K562 (cell line): ENCODE data around the gene MRPL37. TPM values are rescaled to one million over a fixed set of nuclear protein-coding genes. Genes with fewer than 3 reads are reported as not detected.

ENCODE experiments used
- ATAC-seq: fragments of 200-7000 bp; cut with Tn5 transposase; 3 replicates; pipeline ENCODE4 v1.9.1; 2020; ENCODE audit warnings: moderate library complexity
- BruUV-seq: library from RNA; stranded (reverse); fragments of 400-500 nt; replicated peaks from 2 replicates; lab custom pipeline; 2021; lab: Mats Ljungman, UMichigan
- CTCF ChIA-PET: fragments of 300-600 bp; formaldehyde crosslinking; extraction: SDS; loops from one replicate; lab custom pipeline; 2021; ENCODE audit warnings: low intra/inter-chr PET ratio; lab: Yijun Ruan, JAX
- POLR2A ChIA-PET: fragments of 300-600, 350-650 bp; sonication (Branson Sonifier 250); formaldehyde crosslinking; extraction: SDS; loops from one replicate; lab custom pipeline; 2021; ENCODE audit warnings: antibody characterized with exemption, inconsistent platforms; lab: Yijun Ruan, JAX
- DNase-seq, 4 experiments: peaks; one replicate each; pipeline versions ENCODE4 v3.0.0 to v3.0.0-alpha.2; 2011 to 2018; ENCODE audit warnings: low spot score in 3 of 4, mixed read lengths in 3 of 4; ENCODE audit errors: extremely low read depth in 1 of 4
- FAIRE-seq: peaks from 2 replicates; lab custom pipeline; 2011; peaks lifted over from hg19 to GRCh38; lab: Jason Lieb, UNC
- H2AFZ ChIP-seq: 2 replicates; pipeline ENCODE4 v1.6.0; 2011; ENCODE audit warnings: low read depth, low read length, control low read depth, inconsistent platforms
- H3K27ac ChIP-seq: fragments of 200-600 bp; 3 replicates; pipeline ENCODE4 v1.8.0; 2011; ENCODE audit warnings: low read depth, mild to moderate bottlenecking, control low read depth, inconsistent platforms, low read length, moderate library complexity, mixed read lengths; ENCODE audit errors: extremely low read depth
- H3K27me3 ChIP-seq, 2 experiments: fragments of 300-600 bp in 1 of 2; 2 replicates in 1 of 2; 3 replicates in 1 of 2; pipeline versions ENCODE4 v1.6.0 to v1.8.0; 2011; ENCODE audit warnings: inconsistent platforms in 2 of 2, low read length in 2 of 2, mild to moderate bottlenecking in 1 of 2, mixed read lengths in 1 of 2, moderate library complexity in 1 of 2; ENCODE audit not compliant: control insufficient read depth in 2 of 2, insufficient read depth in 2 of 2
- H3K36me3 ChIP-seq: fragments of 300-600 bp; 3 replicates; pipeline ENCODE4 v1.8.0; 2011; ENCODE audit warnings: mild to moderate bottlenecking, low read length, inconsistent platforms; ENCODE audit not compliant: control insufficient read depth, insufficient read depth
- H3K4me1 ChIP-seq, 2 experiments: fragments of 200-600 bp in 1 of 2; replicated peaks in 1 of 2; 2 replicates in 1 of 2; 3 replicates in 1 of 2; pipeline versions ENCODE4 v1.5.1 to v1.8.0; 2011; ENCODE audit warnings: inconsistent platforms in 2 of 2, low read length in 2 of 2, mild to moderate bottlenecking in 1 of 2, mixed read lengths in 1 of 2, moderate library complexity in 1 of 2; ENCODE audit not compliant: control insufficient read depth in 2 of 2, insufficient read depth in 2 of 2
- H3K4me2 ChIP-seq: 2 replicates; pipeline ENCODE4 v1.6.1; 2011; ENCODE audit warnings: low read length, control low read depth, inconsistent platforms, mixed read lengths; ENCODE audit not compliant: insufficient read depth
- H3K4me3 ChIP-seq: fragments of 200-600 bp; sonication (generic), shearing (Covaris generic); 2 replicates; pipeline ENCODE4 v1.5.1; 2016; ENCODE audit warnings: control low read depth, inconsistent platforms
- H3K79me2 ChIP-seq: fragments of 200-600 bp; 3 replicates; pipeline ENCODE4 v1.8.0; 2011; ENCODE audit warnings: low read length, inconsistent platforms; ENCODE audit not compliant: control insufficient read depth, insufficient read depth
- H3K9ac ChIP-seq, 2 experiments: 2 replicates each; pipeline versions ENCODE4 v1.6.0 to v1.6.1; 2011; ENCODE audit warnings: low read depth in 2 of 2, low read length in 2 of 2, control low read depth in 1 of 2, inconsistent platforms in 1 of 2, mild to moderate bottlenecking in 1 of 2, mixed read lengths in 1 of 2; ENCODE audit not compliant: insufficient read depth in 1 of 2
- H3K9me1 ChIP-seq: one replicate; pipeline ENCODE4 v1.6.0; 2011; ENCODE audit warnings: inconsistent platforms, mild to moderate bottlenecking, low read length, moderate library complexity; ENCODE audit not compliant: control insufficient read depth, insufficient read depth
- H3K9me3 ChIP-seq: replicated peaks from 2 replicates; pipeline ENCODE4 v1.5.1; 2011; ENCODE audit warnings: low read depth, low read length, inconsistent platforms; ENCODE audit not compliant: control insufficient read depth, insufficient read depth
- H4K20me1 ChIP-seq: replicated peaks from 2 replicates; pipeline ENCODE4 v1.6.1; 2011; ENCODE audit warnings: low read length, inconsistent platforms, mixed read lengths; ENCODE audit not compliant: control insufficient read depth, insufficient read depth
- ARHGAP35 ChIP-seq: fragments of 450-650 bp; IDR thresholded peaks from 2 replicates; pipeline ENCODE4 v1.6.1; 2018; ENCODE audit not compliant: partially characterized antibody
- EWSR1 ChIP-seq: fragments of 450-650 bp; IDR thresholded peaks from 2 replicates; pipeline ENCODE4 v1.6.1; 2018; ENCODE audit warnings: borderline replicate concordance, mild to moderate bottlenecking, low read depth, moderate library complexity; ENCODE audit not compliant: partially characterized antibody
- FOXK1 ChIP-seq: sonication (generic); formaldehyde crosslinking; IDR thresholded peaks from 2 replicates; pipeline ENCODE4 v1.8.0; 2022; ENCODE audit warnings: missing genetic modification reagents, mild to moderate bottlenecking, borderline replicate concordance
- NR2C2 ChIP-seq, 2 experiments: fragments of 200-800 bp in 1 of 2; sonication (Bioruptor generic) in 1 of 2; sonication (generic) in 1 of 2; formaldehyde crosslinking in 1 of 2; IDR thresholded peaks; 2 replicates each; pipeline versions ENCODE4 v1.6.1 to v1.8.0; 2016 to 2022; ENCODE audit warnings: mild to moderate bottlenecking in 1 of 2, missing compliant biosample characterization in 1 of 2, missing genetic modification characterization in 1 of 2, missing genetic modification reagents in 1 of 2
- POLR2AphosphoS2 ChIP-seq: IDR thresholded peaks from 2 replicates; pipeline ENCODE4 v1.6.1; 2012; ENCODE audit warnings: low read length, improper control_type of control experiment
- POLR2G ChIP-seq: fragments of 200-400 bp; formaldehyde crosslinking; IDR thresholded peaks from 2 replicates; pipeline ENCODE4 v1.6.1; 2017; ENCODE audit warnings: low read depth, mild to moderate bottlenecking, antibody characterized with exemption, low read length, moderate library complexity
- PRMT5 ChIP-seq: sonication (generic); formaldehyde crosslinking; IDR thresholded peaks from 2 replicates; pipeline ENCODE4 v1.5.0; 2020; ENCODE audit warnings: missing genetic modification reagents
- RBM17 ChIP-seq: fragments of 200-400 bp; formaldehyde crosslinking; IDR thresholded peaks from 2 replicates; pipeline ENCODE4 v1.6.1; 2017; ENCODE audit warnings: low read depth, mild to moderate bottlenecking, low read length, borderline replicate concordance
- RBM22 ChIP-seq: fragments of 200-400 bp; formaldehyde crosslinking; IDR thresholded peaks from 2 replicates; pipeline ENCODE4 v1.6.1; 2018; ENCODE audit warnings: low read length, low read depth; ENCODE audit not compliant: poor library complexity, severe bottlenecking
- SIX5 ChIP-seq, 2 experiments: IDR thresholded peaks; 2 replicates each; pipeline ENCODE4 v1.6.1; 2011; ENCODE audit warnings: low read length in 2 of 2, borderline replicate concordance in 1 of 2, low read depth in 1 of 2, mild to moderate bottlenecking in 1 of 2, moderate library complexity in 1 of 2; ENCODE audit not compliant: insufficient read depth in 1 of 2
- WGBS: fragments of 100-300 bp; shearing (Covaris generic); methylation state at CpG from one replicate; pipeline ENCODE4 v1.1.6; 2016; ENCODE audit warnings: low coverage, mixed read lengths; ENCODE audit not compliant: insufficient coverage; ENCODE audit errors: missing lambda C conversion rate; 5-methylcytosine and 5-hydroxymethylcytosine counted together
- in situ Hi-C: fragments of 300-500 bp; cut with MboI; formaldehyde crosslinking; loops from 4 replicates; pipeline ENCODE4 v1.15.0; 2018; ENCODE audit warnings: inconsistent platforms, mixed read lengths
- intact Hi-C: fragments of 100-400 bp; cut with micrococcal nuclease; formaldehyde crosslinking; loops from 2 replicates; pipeline ENCODE4 v1.14.2; 2022
- polyA plus RNA-seq, 8 experiments: library from polyadenylated mRNA; depleted of rRNA in 4 of 8; stranded (reverse) in 5 of 8; unstranded in 3 of 8; fragments of >200 nt; fragmentation: Nextera tagmentation in 2 of 8; fragmentation: Illumina TruSeq in 1 of 8; extraction: Ambion mirVana in 2 of 8; extraction: Trizol in 1 of 8; gene quantifications; 2 replicates each; pipeline versions ENCODE4 v1.2.1 to v1.2.3, GENCODE V29; 2011 to 2014; ENCODE audit warnings: inconsistent platforms in 1 of 8, missing spikeins in 1 of 8
- total RNA-seq, 7 experiments: library from RNA; depleted of rRNA in 6 of 7; stranded (reverse); fragments of >200 nt in 6 of 7; fragmentation: Illumina TruSeq in 2 of 7; extraction: Trizol in 2 of 7; gene quantifications; 2 replicates each; pipeline versions ENCODE4 v1.2.1 to v1.2.3, GENCODE V29; 2011 to 2021; ENCODE audit warnings: low replicate concordance in 1 of 7
- TF ChIP-seq, protein P1 (sequence below): sonication (generic); formaldehyde crosslinking; IDR thresholded peaks from 2 replicates; pipeline ENCODE4 v1.8.0; 2022; ENCODE audit warnings: mild to moderate bottlenecking, missing genetic modification reagents
- TF ChIP-seq, protein P2 (sequence below): fragments of 450-650 bp; formaldehyde crosslinking; IDR thresholded peaks from 2 replicates; pipeline ENCODE4 v1.4.0; 2020; ENCODE audit warnings: mild to moderate bottlenecking, moderate library complexity

Gene MRPL37
- total and polyA plus RNA-seq, 9 of the 15 experiments (the other 6 are each of a cell fraction or from before 2014, with no cell fraction given) = 52.2 to 303 (median 180) TPM

DNA sequence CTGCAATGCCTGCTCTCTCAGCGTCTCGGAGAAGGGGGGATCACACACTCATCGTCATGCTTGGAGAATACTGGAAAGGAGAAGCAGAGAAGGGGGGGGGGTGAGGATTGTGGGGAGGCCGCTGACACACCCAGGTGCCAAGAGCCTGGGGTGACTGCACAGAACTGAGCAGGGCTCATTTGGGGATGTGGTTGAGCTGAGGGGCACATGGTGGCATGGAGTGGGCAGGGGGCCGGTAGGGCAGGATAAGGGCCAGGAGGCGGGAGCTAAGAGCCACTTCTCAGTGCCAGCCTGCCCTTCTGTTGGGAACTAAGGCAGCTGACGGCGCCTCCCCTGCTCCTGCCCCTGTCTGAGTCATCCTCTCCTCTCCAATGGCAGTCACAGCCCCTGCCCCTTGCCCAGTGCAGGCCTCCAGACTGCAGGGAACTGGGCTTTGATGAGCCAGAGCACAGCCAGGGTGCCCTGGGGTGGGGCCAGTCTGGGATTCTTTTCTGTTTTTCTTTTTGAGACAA lies 27.2 kb downstream of the MRPL37 start:
- Histone ChIP-seq H3K9me3 (no peaks in the 10 kb centered on the region), H3K9me1 (no peaks in the 10 kb centered on the region), H3K4me3 (no peak overlapping the region), H3K79me2 (no peaks in the 10 kb centered on the region), H3K4me1 (peaks cover 27 to 41% of the 10 kb centered on the region in 2 experiments), H3K9ac (no peak overlapping the region), H3K27ac (no peak overlapping the region), H3K36me3 (peaks cover 48% of the 10 kb centered on the region), H3K27me3 (no peaks in the 10 kb centered on the region), H3K4me2 (no peak overlapping the region), H2AFZ (no peak overlapping the region), H4K20me1 (peaks cover 13% of the 10 kb centered on the region)
- DNase-seq = no peak
- intact Hi-C loops (no loop called here), in situ Hi-C loops (no loop called here)
- CTCF ChIA-PET = no interaction called here
- no TSS peak for BruUV-seq
- ATAC-seq = no peak
- POLR2A ChIA-PET = interaction anchor here (0.6 to 0.9 kb wide), 4 partner anchors 13 to 392 kb away, joined by 3 to 6 read pairs (median 4); no protein-coding TSS in a partner anchor
- peak; percentile 48 for TF ChIP-seq POLR2G
- TF ChIP-seq ARHGAP35 = no peak
- TF ChIP-seq RBM22 = peak; percentile 59
- 88% methylated on average over 6 of the region's 8 CpGs for WGBS
- FAIRE-seq = no peak

DNA sequence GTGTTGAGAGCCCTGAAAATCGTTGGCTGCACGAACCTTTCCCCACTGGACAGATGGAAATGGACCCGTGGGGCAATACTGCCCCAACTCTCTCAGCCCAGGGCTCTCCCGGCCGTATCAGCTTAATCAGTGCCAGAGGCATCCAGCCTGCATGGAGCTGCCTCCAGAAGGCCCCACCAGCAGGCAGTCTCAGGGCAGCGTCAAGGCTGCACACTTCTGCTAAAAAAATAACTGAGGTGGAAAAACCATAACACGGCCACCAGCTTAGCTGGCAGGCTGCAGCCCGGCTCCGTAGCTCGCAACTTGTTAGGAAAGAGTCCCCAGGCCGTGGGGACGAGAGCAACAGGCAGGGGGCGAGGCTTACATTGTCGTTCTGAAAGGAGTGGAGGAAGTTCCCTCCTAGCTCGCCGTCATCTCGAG lies 27.9 kb downstream of the MRPL37 start:
- POLR2A ChIA-PET = interaction anchor here (0.5 to 2.8 kb wide), 6 partner anchors 8 to 392 kb away, joined by 3 to 21 read pairs (median 4); no protein-coding TSS in a partner anchor
- TF ChIP-seq RBM17 (no peak), EWSR1 (no peak), FOXK1 (CRISPR knock-in tag) (no peak), NR2C2 (CRISPR knock-in tag; IDR thresholded peaks at IDR 0.05) (no peak), NR2C2 (tag; IDR thresholded peaks at IDR 0.05) (no peak), SIX5 (IDR thresholded peaks at IDR 0.05; ENCODE audit: borderline replicate concordance in 1 of 2, insufficient read depth in 1 of 2, low read depth in 1 of 2, low read length in 2 of 2) (no peak), POLR2AphosphoS2 (no peak), PRMT5 (CRISPR knock-in tag) (no peak)
- TF ChIP-seq, protein P1, sequence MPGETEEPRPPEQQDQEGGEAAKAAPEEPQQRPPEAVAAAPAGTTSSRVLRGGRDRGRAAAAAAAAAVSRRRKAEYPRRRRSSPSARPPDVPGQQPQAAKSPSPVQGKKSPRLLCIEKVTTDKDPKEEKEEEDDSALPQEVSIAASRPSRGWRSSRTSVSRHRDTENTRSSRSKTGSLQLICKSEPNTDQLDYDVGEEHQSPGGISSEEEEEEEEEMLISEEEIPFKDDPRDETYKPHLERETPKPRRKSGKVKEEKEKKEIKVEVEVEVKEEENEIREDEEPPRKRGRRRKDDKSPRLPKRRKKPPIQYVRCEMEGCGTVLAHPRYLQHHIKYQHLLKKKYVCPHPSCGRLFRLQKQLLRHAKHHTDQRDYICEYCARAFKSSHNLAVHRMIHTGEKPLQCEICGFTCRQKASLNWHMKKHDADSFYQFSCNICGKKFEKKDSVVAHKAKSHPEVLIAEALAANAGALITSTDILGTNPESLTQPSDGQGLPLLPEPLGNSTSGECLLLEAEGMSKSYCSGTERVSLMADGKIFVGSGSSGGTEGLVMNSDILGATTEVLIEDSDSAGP = no peak
- TF ChIP-seq, protein P2, sequence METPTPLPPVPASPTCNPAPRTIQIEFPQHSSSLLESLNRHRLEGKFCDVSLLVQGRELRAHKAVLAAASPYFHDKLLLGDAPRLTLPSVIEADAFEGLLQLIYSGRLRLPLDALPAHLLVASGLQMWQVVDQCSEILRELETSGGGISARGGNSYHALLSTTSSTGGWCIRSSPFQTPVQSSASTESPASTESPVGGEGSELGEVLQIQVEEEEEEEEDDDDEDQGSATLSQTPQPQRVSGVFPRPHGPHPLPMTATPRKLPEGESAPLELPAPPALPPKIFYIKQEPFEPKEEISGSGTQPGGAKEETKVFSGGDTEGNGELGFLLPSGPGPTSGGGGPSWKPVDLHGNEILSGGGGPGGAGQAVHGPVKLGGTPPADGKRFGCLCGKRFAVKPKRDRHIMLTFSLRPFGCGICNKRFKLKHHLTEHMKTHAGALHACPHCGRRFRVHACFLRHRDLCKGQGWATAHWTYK (CRISPR knock-in tag) = no peak

More for the DNA sequence above, 27.9 kb downstream of the MRPL37 start:
- DNase-seq (no peak), FAIRE-seq (no peak), ATAC-seq (no peak)
- H4K20me1 ChIP-seq = peaks cover 11% of the 10 kb centered on the region
- no TSS peak for BruUV-seq
- H3K4me1 ChIP-seq = peaks cover 27 to 38% of the 10 kb centered on the region in 2 experiments
- in situ Hi-C loops = no loop called here
- H3K9ac ChIP-seq = no peak overlapping the region
- no peaks in the 10 kb centered on the region for H3K9me3 ChIP-seq
- H3K27ac ChIP-seq = no peak overlapping the region
- H3K79me2 ChIP-seq = no peaks in the 10 kb centered on the region
- H2AFZ ChIP-seq = no peak overlapping the region
- intact Hi-C loops = no loop called here
- no peak overlapping the region for H3K4me3 ChIP-seq
- peaks cover 48% of the 10 kb centered on the region for H3K36me3 ChIP-seq
- no peaks in the 10 kb centered on the region for H3K27me3 ChIP-seq
- no peak overlapping the region for H3K4me2 ChIP-seq
- CTCF ChIA-PET = no interaction called here
- WGBS = 78% methylated on average over 17 of the region's 17 CpGs
- H3K9me1 ChIP-seq = no peaks in the 10 kb centered on the region
